Stimulated activated CD8-positive, alpha-beta memory T cell treated with anti-CD3 and anti-CD28 coated beads, Interleukin-12 subunit alpha, Interleukin-12 subunit beta, amount 100 ng/mL, for 1 hour (primary cell): ENCODE results near the gene GZF1.

Experiments used
- DNase-seq: peaks from one replicate; pipeline ENCODE4 v3.0.0-alpha.2; 2020; ENCODE audit warnings: low read depth

The GZF1 gene

GRCh38 chr20:23361476-23362391 lies at the start of gene GZF1:
Gene GZF1, plus strand, starts transcription at chr20:23362182. Its CDS starts 2,202 bp downstream, at chr20:23364384.
- peak; percentile 97 for DNase-seq

- no peak for DNase-seq
Observed at GRCh38 chr20:23313271-23313670, 48.7 kb upstream of the GZF1 start.

- DNase-seq: no peak
Observed at GRCh38 chr20:23314699-23315098, 47.3 kb upstream of the GZF1 start.

GRCh38 chr20:23315099-23315498 lies 46.9 kb upstream of the GZF1 start:
- DNase-seq: no peak

GRCh38 chr20:23316626-23317025 lies 45.4 kb upstream of the GZF1 start:
- DNase-seq: no peak

- DNase-seq: no peak
Observed at GRCh38 chr20:23317081-23317480, 44.9 kb upstream of the GZF1 start.

GRCh38 chr20:23318347-23318746 lies 43.6 kb upstream of the GZF1 start:
- DNase-seq: no peak

- no peak for DNase-seq
Observed at GRCh38 chr20:23320317-23320716, 41.7 kb upstream of the GZF1 start.

- no peak for DNase-seq
Observed at GRCh38 chr20:23325107-23325506, 36.9 kb upstream of the GZF1 start.

- DNase-seq: no peak
Observed at GRCh38 chr20:23326774-23327173, 35.2 kb upstream of the GZF1 start.

GRCh38 chr20:23327617-23328333 lies 34.2 kb upstream of the GZF1 start:
- no peak for DNase-seq

GRCh38 chr20:23331450-23332350 lies 30.3 kb upstream of the GZF1 start:
- DNase-seq: no peak

- no peak for DNase-seq
Observed at GRCh38 chr20:23332467-23332866, 29.5 kb upstream of the GZF1 start.

- no peak for DNase-seq
Observed at GRCh38 chr20:23334111-23334510, 27.9 kb upstream of the GZF1 start.

GRCh38 chr20:23335521-23335920 lies 26.5 kb upstream of the GZF1 start:
- no peak for DNase-seq

- DNase-seq: no peak
Observed at GRCh38 chr20:23336476-23336875, 25.5 kb upstream of the GZF1 start.

- no peak for DNase-seq
Observed at GRCh38 chr20:23337312-23337711, 24.7 kb upstream of the GZF1 start.

- no peak for DNase-seq
Observed at GRCh38 chr20:23339986-23340385, 22.0 kb upstream of the GZF1 start.

- DNase-seq: no peak
Observed at GRCh38 chr20:23340524-23340923, 21.5 kb upstream of the GZF1 start.

- DNase-seq: no peak
Observed at GRCh38 chr20:23341073-23341472, 20.9 kb upstream of the GZF1 start.

- no peak for DNase-seq
Observed at GRCh38 chr20:23343590-23343989, 18.4 kb upstream of the GZF1 start.

- DNase-seq: no peak
Observed at GRCh38 chr20:23344336-23344735, 17.6 kb upstream of the GZF1 start.
